AG04449 (cell line): ENCODE measurements around the gene PIK3CD.

Experiments
- CTCF ChIA-PET: fragments of 350-600 bp; formaldehyde crosslinking; extraction: SDS; loops from one replicate; lab custom pipeline; 2021; ENCODE audit warnings: antibody characterized with exemption; lab: Yijun Ruan, JAX
- POLR2A ChIA-PET: fragments of 400-600, 350-600 bp; formaldehyde crosslinking; extraction: SDS; loops from one replicate; lab custom pipeline; 2020; ENCODE audit warnings: antibody characterized with exemption, inconsistent platforms; lab: Yijun Ruan, JAX
- DNase-seq: peaks from one replicate; pipeline ENCODE4 v3.0.0-alpha.2; 2010; ENCODE audit warnings: low read depth, low spot score
- H3K4me3 ChIP-seq: 2 replicates; pipeline ENCODE4 v1.5.1; 2011; ENCODE audit warnings: low read depth, mild to moderate bottlenecking, control low read depth, low read length
- TF ChIP-seq, protein P1 (sequence below): IDR thresholded peaks from one replicate; pipeline ENCODE4 v1.5.1; 2011; ENCODE audit warnings: mild to moderate bottlenecking, moderate library complexity, low read length, control low read depth, inconsistent platforms; ENCODE audit not compliant: insufficient read depth; ENCODE audit errors: missing control alignments

PIK3CD gene

DNA sequence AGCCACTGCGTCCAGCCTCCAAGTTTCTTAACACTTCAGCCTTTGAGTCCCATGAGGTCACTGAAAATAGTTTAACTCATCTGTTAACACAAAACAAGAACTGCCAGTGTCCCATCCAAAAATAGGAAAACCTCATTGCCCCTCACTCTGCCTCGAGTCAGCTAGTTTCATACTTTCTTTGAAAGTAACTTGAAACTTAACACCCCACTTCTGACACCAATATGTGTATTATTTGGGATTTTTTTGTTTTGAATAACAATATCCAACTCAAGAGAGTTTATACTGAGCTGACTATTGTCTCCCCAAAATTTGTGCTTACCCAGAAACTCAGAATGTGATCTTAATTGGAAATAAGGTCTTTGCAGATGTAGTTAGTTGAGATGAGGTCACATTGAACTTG lies 16.9 kb upstream of the PIK3CD start:
- CTCF ChIA-PET, result interaction anchor here (0.6 to 11.4 kb wide), 2 partner anchors 7 to 314 kb away, joined by 3 to 122 read pairs; no protein-coding TSS in a partner anchor
- no peak overlapping the region for H3K4me3 ChIP-seq
- DNase-seq, result no peak
- TF ChIP-seq, protein P1, sequence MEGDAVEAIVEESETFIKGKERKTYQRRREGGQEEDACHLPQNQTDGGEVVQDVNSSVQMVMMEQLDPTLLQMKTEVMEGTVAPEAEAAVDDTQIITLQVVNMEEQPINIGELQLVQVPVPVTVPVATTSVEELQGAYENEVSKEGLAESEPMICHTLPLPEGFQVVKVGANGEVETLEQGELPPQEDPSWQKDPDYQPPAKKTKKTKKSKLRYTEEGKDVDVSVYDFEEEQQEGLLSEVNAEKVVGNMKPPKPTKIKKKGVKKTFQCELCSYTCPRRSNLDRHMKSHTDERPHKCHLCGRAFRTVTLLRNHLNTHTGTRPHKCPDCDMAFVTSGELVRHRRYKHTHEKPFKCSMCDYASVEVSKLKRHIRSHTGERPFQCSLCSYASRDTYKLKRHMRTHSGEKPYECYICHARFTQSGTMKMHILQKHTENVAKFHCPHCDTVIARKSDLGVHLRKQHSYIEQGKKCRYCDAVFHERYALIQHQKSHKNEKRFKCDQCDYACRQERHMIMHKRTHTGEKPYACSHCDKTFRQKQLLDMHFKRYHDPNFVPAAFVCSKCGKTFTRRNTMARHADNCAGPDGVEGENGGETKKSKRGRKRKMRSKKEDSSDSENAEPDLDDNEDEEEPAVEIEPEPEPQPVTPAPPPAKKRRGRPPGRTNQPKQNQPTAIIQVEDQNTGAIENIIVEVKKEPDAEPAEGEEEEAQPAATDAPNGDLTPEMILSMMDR, result no peak
- POLR2A ChIA-PET, result no interaction called here

DNA sequence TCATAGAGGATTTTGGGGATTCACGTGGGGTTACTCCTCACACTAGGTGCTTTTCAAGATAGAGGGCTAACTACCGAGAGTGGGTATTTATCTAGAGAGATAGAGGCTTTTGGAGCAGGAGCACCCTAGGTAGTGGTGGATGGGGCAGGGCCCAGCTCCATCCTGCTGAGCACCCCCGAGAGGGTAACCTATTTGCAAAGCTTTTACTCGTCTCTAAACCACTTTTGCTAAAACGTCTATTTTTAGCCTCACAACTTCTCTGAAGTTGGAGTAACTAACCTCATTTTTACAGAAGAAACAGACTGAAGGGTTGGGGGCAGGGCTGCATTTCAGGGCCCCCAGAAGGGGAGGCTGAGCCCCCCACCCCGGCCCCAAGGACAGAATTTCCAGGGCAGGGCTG lies 12.3 kb upstream of the PIK3CD start:
- CTCF ChIA-PET, result interaction anchor here (11.4 kb wide), 1 partner anchor 11 kb away, joined by 122 read pairs; no protein-coding TSS in a partner anchor
- no peak overlapping the region for H3K4me3 ChIP-seq
- POLR2A ChIA-PET, result no interaction called here
- no peak for DNase-seq
- TF ChIP-seq, protein P1, result no peak

DNA sequence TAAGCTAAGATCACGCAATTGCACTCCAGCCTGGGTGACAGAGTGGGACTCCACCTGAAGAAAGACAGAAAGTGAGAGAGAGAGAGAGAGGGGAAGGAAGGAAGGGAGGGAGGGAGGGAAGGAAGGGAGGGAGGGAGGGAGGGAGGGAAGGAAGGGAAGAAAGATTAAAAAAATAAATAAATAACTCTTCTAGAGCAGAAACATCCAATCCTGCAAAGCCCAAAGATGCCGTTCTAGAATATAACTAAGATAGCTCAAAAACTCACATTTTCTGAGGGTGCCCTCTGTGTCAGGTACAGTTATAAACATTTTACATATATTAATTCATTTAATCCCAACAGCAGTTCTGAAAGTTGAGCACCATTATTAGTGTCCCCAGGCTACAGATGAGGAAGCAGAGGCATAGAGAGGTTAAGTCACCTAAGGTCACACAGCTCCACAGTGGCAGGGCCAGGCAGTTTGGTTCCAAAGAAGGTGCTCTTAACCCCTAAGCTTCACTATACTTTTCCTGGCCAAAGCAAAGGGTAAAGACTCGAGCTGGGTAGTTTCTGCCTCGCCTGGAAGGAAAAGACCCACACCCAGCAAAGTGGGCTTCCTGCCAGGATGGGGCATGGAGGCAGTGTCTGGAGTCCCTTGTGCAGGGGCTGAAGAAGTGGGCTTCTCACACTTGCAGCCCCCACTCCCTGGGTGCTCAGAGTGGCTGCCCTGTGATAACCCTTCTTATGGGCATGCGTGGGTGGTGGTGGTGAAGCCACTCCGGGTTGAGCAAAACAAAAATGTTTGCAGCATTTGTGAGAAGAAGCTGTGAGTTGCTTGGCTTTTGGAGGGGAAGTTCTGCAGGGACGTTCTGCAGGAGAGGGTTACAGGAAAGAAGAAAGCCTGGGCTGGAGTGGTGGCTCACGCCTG lies 7.9 kb upstream of the PIK3CD start:
- TF ChIP-seq, protein P1, result no peak
- CTCF ChIA-PET, result interaction anchor here (0.7 to 11.4 kb wide), 4 partner anchors 16 to 224 kb away, joined by 3 to 122 read pairs (median 3); no protein-coding TSS in a partner anchor
- POLR2A ChIA-PET, result no interaction called here

DNA sequence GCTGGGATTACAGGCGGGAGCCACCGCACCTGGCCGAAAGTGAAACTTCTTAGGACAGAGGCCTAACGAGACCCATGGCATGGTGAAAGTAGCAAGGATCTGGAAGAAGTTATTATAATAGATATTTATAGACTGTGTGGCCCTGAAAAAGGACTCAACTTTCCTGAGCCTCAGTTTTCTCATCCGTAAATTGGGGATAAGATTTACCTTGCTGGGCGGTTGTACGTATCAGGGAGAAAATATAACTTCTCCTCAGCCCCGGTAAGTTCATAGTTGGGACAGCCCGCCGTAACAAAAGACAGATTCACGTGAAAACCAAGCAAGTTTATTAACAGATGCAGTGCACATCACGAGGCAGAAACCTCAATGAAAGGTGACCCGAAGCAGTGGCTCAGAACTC lies 5.5 kb upstream of the PIK3CD start:
- ChIA-PET CTCF (interaction anchor here (1.0 to 11.4 kb wide), 2 partner anchors 18 kb away, joined by 3 to 122 read pairs; no protein-coding TSS in a partner anchor), POLR2A (no interaction called here)
- TF ChIP-seq, protein P1, result no peak
- no peak overlapping the region for H3K4me3 ChIP-seq
- no peak for DNase-seq

More for the DNA sequence above, 7.9 kb upstream of the PIK3CD start:
- DNase-seq, result no peak
- H3K4me3 ChIP-seq, result no peak overlapping the region

DNA sequence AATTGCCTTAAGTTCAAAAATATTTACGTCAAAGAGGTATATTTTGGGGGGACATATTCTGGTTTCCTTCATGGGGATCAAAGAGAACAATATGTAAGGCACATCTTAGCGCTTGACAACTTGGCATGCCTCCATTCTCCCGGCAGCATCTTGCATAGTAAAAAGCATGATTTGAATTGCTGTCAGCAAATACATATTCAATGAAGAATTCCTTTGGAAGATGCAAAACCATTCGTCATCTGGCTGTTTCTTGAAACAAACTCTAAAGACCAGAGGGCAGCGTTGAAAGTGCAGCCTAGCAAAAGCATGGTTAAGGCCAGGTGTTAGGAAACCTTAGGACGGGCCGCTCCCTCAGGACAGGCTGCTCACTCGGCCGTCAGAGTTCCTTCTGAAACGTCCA lies 3.4 kb upstream of the PIK3CD start:
- ChIA-PET CTCF (no interaction called here), POLR2A (no interaction called here)
- TF ChIP-seq, protein P1, result no peak
- no peak overlapping the region for H3K4me3 ChIP-seq
- DNase-seq, result no peak

DNA sequence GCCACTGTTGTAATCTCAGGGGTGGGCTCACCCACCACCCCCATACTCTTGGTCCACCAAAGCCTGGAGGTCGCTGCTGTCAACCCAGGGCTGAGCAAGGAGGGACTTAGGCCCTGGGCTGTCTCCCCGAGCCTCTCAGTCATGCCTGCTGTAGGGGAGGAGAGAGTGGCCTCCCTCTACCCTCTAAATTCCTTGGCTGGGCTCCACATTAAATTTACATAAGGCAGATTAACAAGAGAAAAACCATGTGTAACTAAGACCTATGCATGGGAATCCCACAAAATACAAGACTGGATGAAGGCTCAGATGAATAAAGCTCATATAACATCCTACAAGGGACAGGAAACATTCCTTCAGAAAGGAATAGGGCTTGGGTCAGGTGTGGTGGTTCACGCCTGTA lies 1.8 kb upstream of the PIK3CD start:
- H3K4me3 ChIP-seq, result no peak overlapping the region
- TF ChIP-seq, protein P1, result no peak
- ChIA-PET POLR2A (no interaction called here), CTCF (interaction anchor here (1.9 to 3.5 kb wide), 2 partner anchors 18 to 23 kb away, joined by 5 to 16 read pairs; no protein-coding TSS in a partner anchor)
- no peak for DNase-seq
